ENCODE results near the gene HIC1. TPM values are rescaled to one million over a fixed set of nuclear protein-coding genes. Genes with fewer than 3 reads are reported as not detected.

HIC1 gene
- total and polyA plus RNA-seq, 2 experiments from 2014 or later: 0.17 to 0.26 TPM

- H3K27me3 Mint-ChIP-seq (ENCODE audit: insufficient read depth, low read depth, poor library complexity): peaks cover 54% of the 10 kb centered on the region
- H3K4me1 Mint-ChIP-seq: peaks cover 52% of the 10 kb centered on the region
- Histone ChIP-seq H2AFZ (no peak overlapping the region), H4K20me1 (replicated peaks; ENCODE audit: insufficient read depth) (no peaks in the 10 kb centered on the region; the same call in none of the 2 replicates), H3K4me3 (peak overlapping the region; percentile 28; the same call in 1 of the 2 replicates), H3K79me2 (replicated peaks; ENCODE audit: insufficient read depth) (no peaks in the 10 kb centered on the region), H3K4me2 (peak overlapping the region; percentile 70), H3K36me3 (ENCODE audit: insufficient read depth) (no peaks in the 10 kb centered on the region), H3K27me3 (ENCODE audit: insufficient read depth) (peaks cover 33% of the 10 kb centered on the region), H3F3A (replicated peaks; ENCODE audit: low read depth) (0 out of 2 replicates have a peak, but pooled peaks cover 10% of the 10 kb centered on the region), H3K27ac (ENCODE audit: low read depth) (no peak overlapping the region), H3K9me2 (ENCODE audit: insufficient read depth) (no peaks in the 10 kb centered on the region), H3K4me1 (ENCODE audit: insufficient read depth) (peaks cover 29% of the 10 kb centered on the region)
- DNase-seq (ENCODE audit: low spot score) (peak; percentile 45), ATAC-seq (no peak; the same call in 2 of the 3 replicates)
- H3K27ac Mint-ChIP-seq: peak overlapping the region; percentile 77; the same call in 1 of the 2 replicates
- no peaks in the 10 kb centered on the region for H3K9me3 Mint-ChIP-seq
- H3K36me3 Mint-ChIP-seq (ENCODE audit: low read depth): peaks cover 15% of the 10 kb centered on the region
- TF ChIP-seq ETS1 (IDR thresholded peaks at IDR 0.05) (peak; percentile 65; the same call in 1 of the 2 replicates), EZH2phosphoT487 (IDR thresholded peaks at IDR 0.05; ENCODE audit: unreplicated experiment) (no peak)
- peak overlapping the region; percentile 48; the same call in 2 of the 3 replicates for H3K4me3 Mint-ChIP-seq
Observed at GRCh38 chr17:2062571-2063183, 7.8 kb downstream of the HIC1 start.

GRCh38 chr17:2063261-2064146 lies 8.6 kb downstream of the HIC1 start:
- Mint-ChIP-seq H3K4me1 (peaks cover 52% of the 10 kb centered on the region), H3K9me3 (no peaks in the 10 kb centered on the region), H3K4me3 (no peak overlapping the region; the same call in 2 of the 3 replicates), H3K27me3 (ENCODE audit: insufficient read depth, low read depth, poor library complexity) (peaks cover 46% of the 10 kb centered on the region), H3K36me3 (ENCODE audit: low read depth) (peaks cover 15% of the 10 kb centered on the region), H3K27ac (no peak overlapping the region)
- TF ChIP-seq STAT1 (IDR thresholded peaks at IDR 0.05; ENCODE audit: unreplicated experiment) (no peak), POLR2AphosphoS5 (IDR thresholded peaks at IDR 0.05; ENCODE audit: low read depth) (no peak), JUNB (IDR thresholded peaks at IDR 0.05; ENCODE audit: unreplicated experiment) (no peak), ZNF331 (CRISPR knock-in tag; IDR thresholded peaks at IDR 0.05; ENCODE audit: low read depth) (no peak), NANOG (IDR thresholded peaks at IDR 0.05; ENCODE audit: borderline replicate concordance) (no peak), CREB1 (CRISPR knock-in tag; IDR thresholded peaks at IDR 0.05; ENCODE audit: low read depth) (no peak), ZNF114 (CRISPR knock-in tag; IDR thresholded peaks at IDR 0.05) (no peak), EZH2phosphoT487 (IDR thresholded peaks at IDR 0.05; ENCODE audit: unreplicated experiment) (no peak), ZNF462 (CRISPR knock-in tag; IDR thresholded peaks at IDR 0.05) (no peak)
- H3K79me2 ChIP-seq (replicated peaks; ENCODE audit: insufficient read depth): no peaks in the 10 kb centered on the region
- peaks cover 29% of the 10 kb centered on the region for H3K4me1 ChIP-seq (ENCODE audit: insufficient read depth)
- peaks cover 25% of the 10 kb centered on the region for H3K27me3 ChIP-seq (ENCODE audit: insufficient read depth)
- H3K9me2 ChIP-seq (ENCODE audit: insufficient read depth): no peaks in the 10 kb centered on the region
- no peak overlapping the region for H3K27ac ChIP-seq (ENCODE audit: low read depth)
- H3K4me2 ChIP-seq: peak overlapping the region; percentile 70
- no peak overlapping the region for H2AFZ ChIP-seq
- ATAC-seq: no peak
- 0 out of 2 replicates have a peak, but pooled peaks cover 10% of the 10 kb centered on the region for H3F3A ChIP-seq (replicated peaks; ENCODE audit: low read depth)
- H4K20me1 ChIP-seq (replicated peaks; ENCODE audit: insufficient read depth): no peaks in the 10 kb centered on the region; the same call in none of the 2 replicates
- no peak overlapping the region for H3K4me3 ChIP-seq
- no peak for DNase-seq (ENCODE audit: low spot score)
- no peaks in the 10 kb centered on the region for H3K36me3 ChIP-seq (ENCODE audit: insufficient read depth)

Data from GM23338 (cell line).